Measurements from ENCODE around the gene KRTAP5-2.

The KRTAP5-2 gene

GRCh38 chr11:1556278-1556902 lies 41.7 kb downstream of the KRTAP5-2 start:
- no peak for DNase-seq (ENCODE audit: extremely low spot score)
- ChIA-PET POLR2A (no interaction called here), CTCF (interaction anchor here (1.0 to 1.6 kb wide), 2 partner anchors 9 to 18 kb away, joined by 3 to 7 read pairs; no protein-coding TSS in a partner anchor)
- TF ChIP-seq CTCF (IDR thresholded peaks at IDR 0.05; ENCODE audit: control extremely low read depth, extremely low read depth, low read depth, missing control alignments), result no peak

DNA sequence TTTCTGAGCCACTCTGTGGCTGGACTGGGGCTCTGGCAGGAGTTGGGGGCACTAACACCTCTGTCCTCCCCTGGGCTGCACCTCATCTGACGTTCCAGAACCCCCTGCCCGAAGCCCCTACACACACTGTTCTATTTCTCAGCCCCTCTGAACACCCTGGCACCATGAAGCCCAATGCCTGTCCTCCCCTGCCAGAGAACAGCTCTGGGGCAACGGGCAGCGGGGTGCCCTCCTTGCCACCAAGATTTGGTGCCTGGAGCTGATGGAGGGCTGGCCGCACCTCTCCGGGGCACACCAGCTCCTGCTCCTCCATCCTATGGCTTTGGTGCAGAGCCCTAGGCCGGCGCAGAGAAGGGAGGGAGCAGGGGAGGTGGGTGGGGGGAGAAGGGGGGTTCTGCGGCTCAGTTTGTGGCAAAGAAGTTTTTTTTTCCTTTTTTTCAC lies 42.4 kb downstream of the KRTAP5-2 start:
- ChIA-PET CTCF (interaction anchor here (1.0 to 1.6 kb wide), 2 partner anchors 9 to 19 kb away, joined by 3 to 7 read pairs; no protein-coding TSS in a partner anchor), POLR2A (no interaction called here)
- DNase-seq (ENCODE audit: extremely low spot score), result no peak
- TF ChIP-seq CTCF (IDR thresholded peaks at IDR 0.05; ENCODE audit: control extremely low read depth, extremely low read depth, low read depth, missing control alignments), result no peak

- ChIA-PET CTCF (interaction anchor here (0.7 to 1.6 kb wide), 3 partner anchors 8 to 20 kb away, joined by 3 to 7 read pairs (median 3); no protein-coding TSS in a partner anchor), POLR2A (no interaction called here)
- TF ChIP-seq CTCF (IDR thresholded peaks at IDR 0.05; ENCODE audit: control extremely low read depth, extremely low read depth, low read depth, missing control alignments), result no peak
- DNase-seq (ENCODE audit: extremely low spot score), result no peak
Measured at GRCh38 chr11:1554981-1555712, 42.9 kb downstream of the KRTAP5-2 start.

DNA sequence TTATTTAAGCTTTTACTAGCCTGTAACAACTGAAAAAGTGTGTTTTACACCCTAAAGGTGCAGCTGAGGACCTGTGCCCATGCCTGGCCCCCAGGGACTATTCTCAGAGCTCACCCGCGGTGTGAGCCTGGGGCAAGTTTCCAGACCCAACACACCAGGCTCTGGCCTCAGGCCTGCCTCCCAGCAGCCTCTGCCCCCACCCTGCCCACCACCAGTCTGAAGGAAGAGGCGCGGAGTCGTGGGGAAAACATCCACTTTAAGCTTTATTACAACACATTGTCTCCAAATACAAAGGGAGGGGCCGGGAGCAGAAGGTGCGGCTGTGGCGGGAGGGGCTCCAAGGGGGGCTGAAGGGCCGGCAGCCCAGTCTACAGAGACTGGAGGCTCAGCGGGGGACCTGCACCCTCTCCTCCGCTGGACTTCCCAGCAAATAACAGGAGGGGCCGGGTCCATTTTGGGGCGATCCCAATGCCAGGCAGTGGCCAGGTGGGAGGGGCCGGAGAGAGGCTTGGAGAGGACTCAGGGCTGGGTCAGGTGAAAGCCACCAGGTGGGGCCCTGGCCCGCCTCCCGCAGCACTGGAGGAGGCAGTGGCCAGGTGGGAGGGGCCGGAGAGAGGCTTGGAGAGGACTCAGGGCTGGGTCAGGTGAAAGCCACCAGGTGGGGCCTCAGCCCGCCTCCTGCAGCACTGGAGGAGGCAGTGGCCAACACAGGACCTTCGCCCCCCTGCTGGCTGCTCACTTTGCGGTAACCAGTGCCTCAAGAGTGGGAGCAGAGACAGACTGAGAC lies 44.1 kb downstream of the KRTAP5-2 start:
- no peak for TF ChIP-seq CTCF (IDR thresholded peaks at IDR 0.05; ENCODE audit: control extremely low read depth, extremely low read depth, low read depth, missing control alignments)
- ChIA-PET CTCF (interaction anchor here (0.7 to 1.6 kb wide), 2 partner anchors 7 to 21 kb away, joined by 3 to 4 read pairs; no protein-coding TSS in a partner anchor), POLR2A (interaction anchor here (0.6 kb wide), 1 partner anchor 11 kb away, joined by 5 read pairs; no protein-coding TSS in a partner anchor)
- DNase-seq (ENCODE audit: extremely low spot score), result no peak

DNA sequence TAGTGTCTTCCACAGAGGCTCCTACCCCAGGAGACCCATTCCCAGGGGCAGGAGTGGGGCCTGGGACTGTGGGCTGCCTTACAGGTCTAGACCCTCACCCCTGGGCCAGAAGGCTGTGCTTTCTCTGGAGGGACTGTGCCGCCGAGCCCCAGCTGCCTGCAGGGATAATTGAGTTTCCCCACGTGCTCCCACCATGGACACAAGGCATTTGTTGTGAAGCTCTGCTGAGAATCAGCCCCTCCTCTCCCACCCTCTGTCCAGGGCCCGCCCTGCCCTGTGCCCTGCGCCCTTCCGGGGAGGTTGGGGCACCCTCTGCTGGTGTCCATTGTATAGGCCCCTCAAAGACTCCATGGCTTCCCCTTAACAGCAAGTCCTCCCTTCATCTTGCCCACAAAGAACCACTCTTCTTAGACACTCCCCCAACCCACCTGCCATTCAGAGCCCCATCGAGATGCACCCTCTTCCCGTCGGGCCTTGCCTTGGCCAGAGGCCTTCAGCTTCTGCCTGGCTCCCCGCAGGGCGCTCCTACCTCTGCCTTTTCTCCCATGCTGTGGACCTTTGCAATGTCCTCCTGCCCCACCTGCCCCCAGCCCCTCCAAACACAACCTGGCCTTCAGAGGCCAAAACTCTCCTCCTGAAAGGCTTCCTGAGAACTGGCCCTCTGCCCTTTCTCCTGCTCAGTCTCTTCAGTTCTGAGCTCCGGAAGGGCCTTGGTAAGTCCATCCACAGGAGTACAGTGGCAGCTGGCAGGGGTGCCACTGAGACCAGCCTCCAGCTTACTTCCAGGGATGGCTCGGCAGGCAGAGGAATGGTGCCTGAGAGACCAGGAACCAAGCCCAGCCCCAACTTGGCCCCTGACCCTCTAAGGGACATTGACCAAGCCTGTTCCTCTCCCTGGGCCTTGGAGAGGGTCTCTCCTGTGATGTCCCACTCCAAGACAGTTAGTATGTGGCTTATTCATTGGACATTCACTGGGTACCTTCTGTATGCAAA lies 48.5 kb downstream of the KRTAP5-2 start:
- CTCF ChIA-PET, result interaction anchor here (0.9 to 2.5 kb wide), 3 partner anchors 25 to 49 kb away, joined by 3 to 13 read pairs (median 3); partner anchors contain the start of gene KRTAP5-2
- POLR2A ChIA-PET, result no interaction called here
- TF ChIP-seq CTCF (IDR thresholded peaks at IDR 0.05; ENCODE audit: control extremely low read depth, extremely low read depth, low read depth, missing control alignments), result peak; percentile 28
- no peak for DNase-seq (ENCODE audit: extremely low spot score)
